WERI-Rb-1 (cell line): ENCODE measurements around the gene PI4K2A.

Experiments
- DNase-seq: peaks from one replicate; pipeline ENCODE4 v3.0.0-alpha.2; 2020
- H3K27ac ChIP-seq: fragments of 250-450 bp; sonication (Bioruptor Pico); 2 replicates; pipeline ENCODE4 v1.5.1; 2020; ENCODE audit warnings: mild to moderate bottlenecking, moderate library complexity
- H3K27me3 ChIP-seq: fragments of 250-450 bp; sonication (Bioruptor Pico); 2 replicates; pipeline ENCODE4 v1.5.1; 2021; ENCODE audit warnings: mild to moderate bottlenecking, low read depth, moderate library complexity; ENCODE audit not compliant: insufficient read depth, severe bottlenecking
- H3K36me3 ChIP-seq: fragments of 250-450 bp; sonication (Bioruptor Pico); 2 replicates; pipeline ENCODE4 v1.5.1; 2020; ENCODE audit warnings: mild to moderate bottlenecking, moderate library complexity
- H3K4me3 ChIP-seq: 2 replicates; pipeline ENCODE4 v1.5.1; 2011; ENCODE audit warnings: low read depth, mild to moderate bottlenecking, control low read depth, low read length
- H3K9me3 ChIP-seq: fragments of 250-450 bp; sonication (Bioruptor Pico); 2 replicates; pipeline ENCODE4 v1.5.1; 2021; ENCODE audit warnings: mild to moderate bottlenecking, moderate library complexity; ENCODE audit not compliant: severe bottlenecking
- TF ChIP-seq, protein P1 (sequence below): IDR thresholded peaks from 2 replicates; pipeline ENCODE4 v1.5.1; 2011; ENCODE audit warnings: low read depth, mild to moderate bottlenecking, control low read depth, inconsistent platforms, low read length

The PI4K2A gene

DNA sequence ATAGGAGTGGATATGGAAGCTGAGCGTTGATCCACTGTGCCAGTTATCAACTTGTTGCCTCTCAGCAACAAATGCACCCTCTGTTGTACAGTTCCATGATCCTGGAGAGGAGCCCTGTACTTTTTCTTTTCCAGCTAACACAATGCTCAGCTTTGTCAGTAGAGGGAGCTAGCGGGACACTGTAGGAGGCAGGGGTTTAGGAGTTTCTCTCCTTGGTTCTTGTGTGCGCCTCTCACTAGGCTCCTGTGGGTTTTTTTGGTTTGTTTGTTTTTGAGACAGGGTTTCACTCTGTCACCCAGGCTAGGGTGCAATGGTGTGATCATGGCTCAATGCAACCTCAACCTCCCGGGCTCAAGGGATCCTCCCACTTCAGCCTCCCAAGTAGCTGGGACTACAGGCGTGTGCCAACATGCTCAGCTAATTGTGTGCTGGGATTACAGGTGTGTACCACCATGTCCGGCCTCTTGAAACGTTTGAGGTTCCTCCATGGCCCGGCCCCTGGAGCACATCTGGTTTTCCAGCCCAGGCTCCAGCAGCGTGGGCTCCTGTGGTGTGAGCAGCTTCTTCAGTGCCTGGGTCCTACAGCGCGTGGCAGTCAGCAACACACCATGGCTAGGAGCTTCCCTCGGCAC, 61.1 kb downstream of the PI4K2A start:
- TF ChIP-seq, protein P1, sequence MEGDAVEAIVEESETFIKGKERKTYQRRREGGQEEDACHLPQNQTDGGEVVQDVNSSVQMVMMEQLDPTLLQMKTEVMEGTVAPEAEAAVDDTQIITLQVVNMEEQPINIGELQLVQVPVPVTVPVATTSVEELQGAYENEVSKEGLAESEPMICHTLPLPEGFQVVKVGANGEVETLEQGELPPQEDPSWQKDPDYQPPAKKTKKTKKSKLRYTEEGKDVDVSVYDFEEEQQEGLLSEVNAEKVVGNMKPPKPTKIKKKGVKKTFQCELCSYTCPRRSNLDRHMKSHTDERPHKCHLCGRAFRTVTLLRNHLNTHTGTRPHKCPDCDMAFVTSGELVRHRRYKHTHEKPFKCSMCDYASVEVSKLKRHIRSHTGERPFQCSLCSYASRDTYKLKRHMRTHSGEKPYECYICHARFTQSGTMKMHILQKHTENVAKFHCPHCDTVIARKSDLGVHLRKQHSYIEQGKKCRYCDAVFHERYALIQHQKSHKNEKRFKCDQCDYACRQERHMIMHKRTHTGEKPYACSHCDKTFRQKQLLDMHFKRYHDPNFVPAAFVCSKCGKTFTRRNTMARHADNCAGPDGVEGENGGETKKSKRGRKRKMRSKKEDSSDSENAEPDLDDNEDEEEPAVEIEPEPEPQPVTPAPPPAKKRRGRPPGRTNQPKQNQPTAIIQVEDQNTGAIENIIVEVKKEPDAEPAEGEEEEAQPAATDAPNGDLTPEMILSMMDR = peak; percentile 86
- H3K36me3 ChIP-seq = no peaks in the 10 kb centered on the region
- H3K4me3 ChIP-seq = no peak overlapping the region
- peak; percentile 64 for DNase-seq
- H3K27me3 ChIP-seq = no peaks in the 10 kb centered on the region
- no peak overlapping the region for H3K27ac ChIP-seq
- H3K9me3 ChIP-seq = no peaks in the 10 kb centered on the region

DNA sequence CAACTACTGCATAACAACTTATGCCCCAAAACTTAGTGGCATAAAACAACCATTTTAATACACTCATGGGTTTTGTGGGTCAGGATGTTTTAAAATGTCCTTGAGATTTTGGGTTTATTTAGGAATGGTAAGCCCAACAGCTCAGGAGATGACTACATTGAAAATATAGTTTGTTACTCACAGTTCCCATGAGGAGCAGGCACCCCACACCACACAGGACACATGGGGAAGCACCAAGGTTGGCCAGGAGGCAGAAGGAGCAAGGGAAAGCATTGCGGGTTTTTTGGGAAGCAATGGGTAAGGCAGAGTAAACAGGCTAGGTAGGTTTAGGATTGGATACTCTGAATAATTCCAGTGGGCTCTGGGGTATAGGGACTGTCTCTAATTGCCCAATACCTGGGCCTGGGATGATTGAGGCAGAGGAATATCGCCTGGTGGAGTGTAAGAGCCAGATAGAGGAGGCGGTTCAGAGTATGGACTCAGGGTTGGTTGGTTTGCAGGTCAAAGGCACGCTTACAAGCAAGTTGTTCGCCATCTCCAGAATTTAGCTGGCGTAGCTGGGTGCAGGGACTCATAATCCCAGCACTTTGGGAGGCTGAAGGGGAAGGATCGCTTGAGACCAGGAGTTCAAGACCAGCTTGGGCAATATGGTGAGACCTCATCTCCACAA, 63.1 kb downstream of the PI4K2A start:
- TF ChIP-seq, protein P1 = no peak
- H3K4me3 ChIP-seq = no peak overlapping the region
- H3K27ac ChIP-seq = no peak overlapping the region
- H3K36me3 ChIP-seq = no peaks in the 10 kb centered on the region
- no peaks in the 10 kb centered on the region for H3K27me3 ChIP-seq
- no peaks in the 10 kb centered on the region for H3K9me3 ChIP-seq
- no peak for DNase-seq

DNA sequence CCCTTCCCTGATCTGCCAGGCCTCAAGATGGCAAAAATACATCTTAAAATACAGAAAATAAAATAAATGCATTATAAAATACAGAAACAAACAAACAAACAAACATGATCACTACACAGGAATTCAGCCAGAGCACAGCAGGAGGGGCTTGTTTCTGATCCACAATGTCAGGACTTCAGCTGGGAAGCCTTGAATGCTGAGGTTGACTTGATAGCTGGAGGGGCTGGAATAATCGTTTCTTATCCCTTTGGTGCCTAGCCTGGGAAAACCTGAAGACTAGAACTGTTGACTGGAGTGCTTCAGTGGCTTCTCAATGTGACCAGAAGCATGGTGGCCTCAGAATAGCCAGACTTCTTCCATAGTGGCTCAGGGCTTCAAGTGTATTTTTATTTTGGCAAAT, 63.9 kb downstream of the PI4K2A start:
- no peaks in the 10 kb centered on the region for H3K36me3 ChIP-seq
- no peaks in the 10 kb centered on the region for H3K9me3 ChIP-seq
- H3K4me3 ChIP-seq = no peak overlapping the region
- H3K27me3 ChIP-seq = no peaks in the 10 kb centered on the region
- TF ChIP-seq, protein P1 = no peak
- no peak for DNase-seq
- no peak overlapping the region for H3K27ac ChIP-seq

DNA sequence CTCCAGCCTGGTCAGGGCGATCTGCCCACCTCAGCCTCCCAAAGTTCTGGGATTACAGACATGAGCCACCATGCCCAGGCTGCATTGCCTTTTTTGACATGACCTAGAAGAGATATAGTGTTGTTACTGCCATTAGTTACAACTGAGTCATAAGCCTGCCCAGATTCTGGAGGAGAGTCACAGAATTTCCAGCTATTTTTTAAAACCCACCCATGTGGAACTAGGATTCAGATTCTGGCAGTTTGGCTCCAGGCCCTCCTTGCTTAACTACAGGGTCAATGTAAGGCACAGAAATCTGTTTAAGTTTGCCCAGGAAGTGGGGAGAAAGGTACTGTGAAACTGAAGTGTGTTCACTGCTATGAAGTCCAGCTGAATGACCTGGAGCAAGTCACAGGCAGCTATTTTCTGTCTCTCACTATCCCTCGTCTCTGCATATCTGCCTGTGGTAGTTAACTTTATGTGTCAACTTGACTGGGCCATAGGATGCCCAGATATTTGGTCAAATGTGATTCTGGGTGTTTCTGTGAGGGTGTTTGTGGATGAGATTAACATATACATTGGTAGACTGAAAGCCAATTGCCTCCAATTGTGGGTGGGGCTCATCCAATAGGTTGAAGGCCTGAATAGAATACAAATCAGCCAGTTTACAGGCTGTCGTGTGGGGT, 64.7 kb downstream of the PI4K2A start:
- Histone ChIP-seq H3K4me3 (no peak overlapping the region), H3K36me3 (no peaks in the 10 kb centered on the region), H3K27me3 (no peaks in the 10 kb centered on the region), H3K9me3 (no peaks in the 10 kb centered on the region), H3K27ac (no peak overlapping the region)
- DNase-seq = no peak
- TF ChIP-seq, protein P1 = no peak

DNA sequence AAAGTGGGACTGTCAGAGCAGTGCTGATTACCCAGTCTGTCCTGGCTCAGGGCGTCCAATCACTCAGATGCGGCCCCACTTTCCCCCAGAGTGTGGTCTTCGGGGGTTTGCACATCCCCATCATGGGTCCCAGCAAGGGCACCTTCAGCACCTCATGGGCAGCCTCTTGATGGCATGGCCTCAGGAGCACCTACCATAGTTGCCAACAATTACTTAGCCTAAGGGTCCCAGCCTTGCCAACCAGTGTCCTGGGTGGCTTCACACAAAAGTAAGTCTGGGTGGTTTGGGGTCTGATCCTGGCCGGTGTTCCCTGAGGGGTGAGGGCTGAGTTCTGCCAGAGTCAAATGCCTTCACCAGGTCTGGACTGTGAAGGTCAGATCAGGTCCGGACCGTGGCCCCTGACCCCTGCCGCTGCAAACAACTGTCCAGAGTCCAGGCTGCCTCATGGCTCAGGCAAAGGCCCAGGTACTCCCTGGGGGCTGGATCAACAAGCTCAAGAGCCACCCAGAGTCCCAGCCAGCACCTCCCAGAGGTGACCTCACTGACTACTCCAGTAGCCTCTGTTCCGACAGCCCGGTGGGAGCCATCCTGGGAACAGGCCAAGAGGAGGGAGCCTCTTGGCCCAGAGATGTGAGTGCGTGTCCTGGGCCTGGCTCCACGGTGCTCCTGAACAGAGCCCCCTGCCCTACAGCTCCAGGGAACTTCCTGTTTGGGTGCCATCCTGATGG, 66.8 kb downstream of the PI4K2A start:
- TF ChIP-seq, protein P1 = no peak
- DNase-seq = no peak
- Histone ChIP-seq H3K27ac (no peak overlapping the region), H3K9me3 (no peaks in the 10 kb centered on the region), H3K36me3 (no peaks in the 10 kb centered on the region), H3K27me3 (no peaks in the 10 kb centered on the region), H3K4me3 (no peak overlapping the region)
